CD4-positive, alpha-beta T cell (primary cell): ENCODE measurements around the gene SEC22C. TPM values are rescaled to one million over a fixed set of nuclear protein-coding genes. Genes with fewer than 3 reads are reported as not detected.

ENCODE experiments used
- ATAC-seq: fragments of 200-7000 bp; cut with Tn5 transposase; one replicate; pipeline ENCODE4 v1.10.0; 2022; ENCODE audit warnings: mild to moderate bottlenecking; ENCODE audit not compliant: poor library complexity
- CTCF ChIA-PET: fragments of 350-600 bp; sonication (Branson Sonifier 250); formaldehyde crosslinking; loops from one replicate; lab custom pipeline; 2021; ENCODE audit warnings: antibody characterized with exemption, inconsistent platforms; lab: Charles Lee
- POLR2A ChIA-PET: fragments of 350-600 bp; sonication (Branson Sonifier 250); formaldehyde crosslinking; loops from one replicate; lab custom pipeline; 2021; ENCODE audit warnings: antibody characterized with exemption, inconsistent platforms; lab: Charles Lee
- DNase-seq, 14 experiments: peaks; one replicate each; pipeline ENCODE4 v3.0.0-alpha.2; 2013 to 2020; ENCODE audit warnings: mixed read lengths in 2 of 14
- H3K27ac ChIP-seq, 2 donors: one replicate each; pipeline versions ENCODE4 v1.5.1 to v1.7.0; 2013; ENCODE audit warnings: low read length in 2 of 2, low read depth in 1 of 2, mild to moderate bottlenecking in 1 of 2
- H3K27me3 ChIP-seq, 2 experiments: 1 replicate in 1 of 2; 2 replicates in 1 of 2; pipeline versions ENCODE4 v1.6.1 to v1.7.0; 2013; ENCODE audit warnings: low read length in 2 of 2, control low read depth in 1 of 2, mild to moderate bottlenecking in 1 of 2, moderate library complexity in 1 of 2; ENCODE audit not compliant: insufficient read depth in 2 of 2, control insufficient read depth in 1 of 2
- H3K36me3 ChIP-seq: one replicate; pipeline ENCODE4 v1.6.1; 2013; ENCODE audit warnings: low read length, control low read depth; ENCODE audit not compliant: insufficient read depth
- H3K4me1 ChIP-seq: one replicate; pipeline ENCODE4 v1.6.1; 2013; ENCODE audit warnings: low read length, control low read depth; ENCODE audit not compliant: insufficient read depth
- H3K4me3 ChIP-seq: one replicate; pipeline ENCODE4 v1.5.1; 2013; ENCODE audit warnings: mild to moderate bottlenecking, low read length, moderate library complexity
- H3K9me3 ChIP-seq, 2 experiments: 1 replicate in 1 of 2; 2 replicates in 1 of 2; pipeline versions ENCODE4 v1.6.1 to v1.7.0; 2013; ENCODE audit warnings: low read length in 2 of 2, mild to moderate bottlenecking in 2 of 2, control low read depth in 1 of 2, moderate library complexity in 1 of 2; ENCODE audit not compliant: control insufficient read depth in 1 of 2, insufficient read depth in 1 of 2
- H3K27ac Mint-ChIP-seq: one replicate; pipeline ENCODE4 v1.8.0; 2020; ENCODE audit warnings: mixed read lengths
- H3K27me3 Mint-ChIP-seq: one replicate; pipeline ENCODE4 v1.8.0; 2021; ENCODE audit warnings: mixed read lengths
- H3K36me3 Mint-ChIP-seq: one replicate; pipeline ENCODE4 v1.8.0; 2021; ENCODE audit warnings: low read depth, mixed read lengths
- H3K4me1 Mint-ChIP-seq: one replicate; pipeline ENCODE4 v1.8.0; 2021; ENCODE audit warnings: low read depth, mixed read lengths
- H3K4me3 Mint-ChIP-seq: one replicate; pipeline ENCODE4 v1.8.0; 2020; ENCODE audit warnings: mild to moderate bottlenecking, mixed read lengths
- H3K9me3 Mint-ChIP-seq: one replicate; pipeline ENCODE4 v1.8.0; 2020; ENCODE audit warnings: mixed read lengths
- CTCF ChIP-seq: fragments of 200-600 bp; IDR thresholded peaks from one replicate; pipeline ENCODE4 v1.8.0; 2022; ENCODE audit warnings: antibody characterized with exemption, mild to moderate bottlenecking
- intact Hi-C, 2 experiments: fragments of 100-400 bp; cut with DNase I in 1 of 2; cut with micrococcal nuclease in 1 of 2; formaldehyde crosslinking; loops; one replicate each; pipeline versions ENCODE4 v1.15.1 to v1.9.0; 2023 to 2025; cut with DNase I, micrococcal nuclease
- total RNA-seq, 174 experiments: library from RNA in 2 of 174; stranded (reverse) in 2 of 174; gene quantifications; one replicate each; pipeline ENCODE4 v1.2.3 and lab custom pipeline; 2021 to 2026

The SEC22C gene
- total RNA-seq, 2 experiments from 2014 or later, result 73.6 to 75.4 TPM

DNA sequence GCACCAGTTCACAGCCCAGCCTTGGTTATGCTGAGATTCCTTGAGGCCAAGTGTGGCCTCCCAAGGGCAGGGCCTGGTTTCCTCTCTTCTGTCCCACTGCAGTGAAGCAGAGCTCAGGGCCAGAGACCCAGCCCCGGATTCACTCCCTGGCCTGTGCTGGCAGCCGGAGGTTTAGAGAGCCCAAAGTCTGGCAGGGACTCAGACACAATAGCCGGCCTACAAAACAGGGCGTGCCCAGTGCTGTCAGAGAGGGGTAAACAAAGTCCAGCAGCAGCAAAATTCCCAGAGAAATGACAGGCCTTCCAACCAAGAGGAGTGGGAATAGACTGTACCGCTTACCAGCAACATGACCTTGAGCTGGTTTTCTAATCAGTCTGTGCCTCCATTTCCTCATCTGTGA, 65.3 kb downstream of the SEC22C start:
- Histone ChIP-seq H3K27ac (no peak overlapping the region), H3K4me1 (peaks cover 45% of the 10 kb centered on the region), H3K36me3 (peaks cover 31% of the 10 kb centered on the region), H3K27me3 (no peaks in the 10 kb centered on the region), H3K9me3 (no peaks in the 10 kb centered on the region), H3K4me3 (no peak overlapping the region)
- CTCF ChIA-PET, result no interaction called here
- peak overlapping the region; percentile 58 for H3K27ac Mint-ChIP-seq
- intact Hi-C loops, result no loop called here
- POLR2A ChIA-PET, result interaction anchor here (1.6 kb wide), 1 partner anchor 20 kb away, joined by 4 read pairs; no protein-coding TSS in a partner anchor
- TF ChIP-seq CTCF, result no peak
- no peak overlapping the region for H3K4me3 Mint-ChIP-seq
- H3K27me3 Mint-ChIP-seq, result no peaks in the 10 kb centered on the region
- H3K36me3 Mint-ChIP-seq, result peaks cover 86% of the 10 kb centered on the region
- ATAC-seq (no peak), DNase-seq (no peak)
- no peaks in the 10 kb centered on the region for H3K9me3 Mint-ChIP-seq
- peaks cover 50% of the 10 kb centered on the region for H3K4me1 Mint-ChIP-seq

GRCh38 chr3:42515976-42516375, 65.8 kb downstream of the SEC22C start:
- Mint-ChIP-seq H3K4me1 (peaks cover 50% of the 10 kb centered on the region), H3K27me3 (no peaks in the 10 kb centered on the region), H3K9me3 (no peaks in the 10 kb centered on the region), H3K27ac (peak overlapping the region; percentile 58), H3K36me3 (peaks cover 86% of the 10 kb centered on the region), H3K4me3 (no peak overlapping the region)
- ATAC-seq (no peak), DNase-seq (no peak)
- intact Hi-C loops, result no loop called here
- Histone ChIP-seq H3K4me1 (peaks cover 47% of the 10 kb centered on the region), H3K36me3 (peaks cover 29% of the 10 kb centered on the region), H3K27ac (no peak overlapping the region), H3K4me3 (no peak overlapping the region), H3K9me3 (no peaks in the 10 kb centered on the region), H3K27me3 (no peaks in the 10 kb centered on the region)
- POLR2A ChIA-PET, result interaction anchor here (1.6 kb wide), 1 partner anchor 20 kb away, joined by 4 read pairs; no protein-coding TSS in a partner anchor
- CTCF ChIA-PET, result no interaction called here
- TF ChIP-seq CTCF, result no peak

GRCh38 chr3:42515391-42515916, 66.3 kb downstream of the SEC22C start:
- ATAC-seq, result no peak
- peak overlapping the region; percentile 58 for H3K27ac Mint-ChIP-seq

More at GRCh38 chr3:42515391-42515916, 66.3 kb downstream of the SEC22C start:
- ChIA-PET CTCF (no interaction called here), POLR2A (interaction anchor here (1.6 kb wide), 1 partner anchor 21 kb away, joined by 4 read pairs; no protein-coding TSS in a partner anchor)
- no peak overlapping the region for H3K4me3 ChIP-seq
- H3K36me3 ChIP-seq, result peaks cover 27% of the 10 kb centered on the region
- intact Hi-C loops, result no loop called here
- Mint-ChIP-seq H3K4me1 (peaks cover 50% of the 10 kb centered on the region), H3K27me3 (no peaks in the 10 kb centered on the region), H3K9me3 (no peaks in the 10 kb centered on the region), H3K36me3 (peaks cover 81% of the 10 kb centered on the region), H3K4me3 (no peak overlapping the region)
- no peak for TF ChIP-seq CTCF
- no peaks in the 10 kb centered on the region for H3K9me3 ChIP-seq
- no peak for DNase-seq
- no peak overlapping the region for H3K27ac ChIP-seq
- H3K27me3 ChIP-seq, result no peaks in the 10 kb centered on the region
- peaks cover 44% of the 10 kb centered on the region for H3K4me1 ChIP-seq
